IgD-negative memory B cell (primary cell): Measurements from ENCODE around the gene SERPINA3. TPM values are rescaled to one million over a fixed set of nuclear protein-coding genes. Genes with fewer than 3 reads are reported as not detected.
A peak's percentile ranks its signal among the peaks of the same experiment; 100 is the strongest.

Experiments
- H3K27ac Mint-ChIP-seq, 3 donors: one replicate each; pipeline ENCODE4 v1.8.0; 2020 to 2022; ENCODE audit warnings: mild to moderate bottlenecking in 3 of 3, mixed read lengths in 3 of 3, moderate library complexity in 1 of 3
- H3K27me3 Mint-ChIP-seq: one replicate; pipeline ENCODE4 v1.8.0; 2021; ENCODE audit warnings: mixed read lengths
- H3K36me3 Mint-ChIP-seq: one replicate; pipeline ENCODE4 v1.8.0; 2020; ENCODE audit warnings: mild to moderate bottlenecking, mixed read lengths
- H3K4me1 Mint-ChIP-seq, 3 donors: one replicate each; pipeline ENCODE4 v1.8.0; 2020 to 2022; ENCODE audit warnings: mixed read lengths in 3 of 3, mild to moderate bottlenecking in 1 of 3
- H3K4me3 Mint-ChIP-seq, 4 donors: one replicate each; pipeline ENCODE4 v1.8.0; 2020 to 2022; ENCODE audit warnings: mild to moderate bottlenecking in 4 of 4, mixed read lengths in 4 of 4, moderate library complexity in 3 of 4
- H3K9me3 Mint-ChIP-seq, 3 donors: one replicate each; pipeline ENCODE4 v1.8.0; 2020 to 2021; ENCODE audit warnings: mixed read lengths in 3 of 3, mild to moderate bottlenecking in 1 of 3
- polyA plus RNA-seq: library from polyadenylated mRNA; unstranded; fragments of 300-500 nt; fragmentation: Illumina TruSeq; gene quantifications from one replicate; pipeline ENCODE4 v1.2.3, GENCODE V29; 2021

SERPINA3 gene
- polyA plus RNA-seq, 1 donor from 2014 or later, result not detected

DNA sequence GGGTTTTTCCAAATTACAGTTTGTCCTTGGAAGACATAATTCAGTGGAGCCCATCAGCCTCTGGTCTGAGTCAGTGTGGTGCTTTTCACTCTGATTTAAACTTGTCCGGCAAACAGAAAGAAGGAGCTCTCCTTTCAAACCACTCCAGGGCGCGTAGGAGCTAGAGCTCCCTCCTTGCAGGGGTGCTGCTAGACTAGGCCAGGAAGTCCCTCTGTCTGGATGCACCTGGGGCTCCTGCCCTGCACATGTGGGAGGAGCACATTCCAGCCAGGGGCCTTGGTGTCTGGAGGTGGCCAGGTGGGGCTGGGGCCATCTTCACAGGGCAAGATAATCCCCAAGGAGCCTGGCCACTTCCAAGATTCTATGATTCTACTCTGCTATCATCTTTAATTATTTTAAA, 3.1 kb downstream of the SERPINA3 start:
- H3K36me3 Mint-ChIP-seq, result peaks cover 2% of the 10 kb centered on the region
- H3K4me1 Mint-ChIP-seq, result no peaks in the 10 kb centered on the region
- H3K27me3 Mint-ChIP-seq, result no peaks in the 10 kb centered on the region

DNA sequence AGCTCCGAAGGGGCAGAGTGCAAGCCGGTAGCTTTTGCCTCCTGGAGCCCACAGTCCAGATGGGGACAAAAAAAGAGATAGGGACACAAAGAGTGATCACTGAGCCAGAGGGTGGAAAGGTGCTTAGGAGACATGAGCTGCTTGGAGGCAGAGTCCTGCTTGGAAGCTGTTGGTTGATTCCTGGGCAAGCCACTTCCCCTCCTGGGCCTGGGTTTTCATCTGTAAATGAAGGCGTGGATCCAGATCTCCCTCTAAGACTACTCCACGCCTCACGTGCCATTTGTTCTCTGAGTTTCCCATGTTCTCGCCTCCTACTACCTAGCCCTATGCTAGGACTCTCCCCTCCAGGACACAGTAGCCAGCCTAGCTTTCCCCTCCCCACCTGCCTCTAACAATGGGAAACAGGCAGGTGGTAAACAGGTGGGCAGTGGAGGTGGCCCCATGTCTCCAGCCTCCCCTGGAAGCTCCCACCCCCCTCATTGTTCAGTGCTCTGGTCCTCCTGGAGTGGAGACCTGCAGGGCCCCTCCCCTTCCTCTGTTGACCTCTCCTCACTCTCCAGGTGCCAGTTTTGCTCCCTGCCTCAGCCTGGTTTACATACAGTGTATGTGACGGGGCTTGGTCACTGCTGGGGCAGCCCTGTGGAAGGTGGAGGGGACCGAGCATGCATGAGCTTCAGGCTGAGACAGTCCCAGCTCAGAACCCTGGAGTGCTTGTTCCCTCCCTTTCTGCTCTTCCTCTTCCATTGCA, 3.8 kb downstream of the SERPINA3 start:
- Mint-ChIP-seq H3K4me1 (no peaks in the 10 kb centered on the region), H3K27me3 (peaks cover 3% of the 10 kb centered on the region), H3K9me3 (peaks cover 4 to 32% (median 12%) of the 10 kb centered on the region in 3 donors)

More for the DNA sequence above, 3.1 kb downstream of the SERPINA3 start:
- Mint-ChIP-seq H3K9me3 (peaks cover 2 to 29% (median 13%) of the 10 kb centered on the region in 3 donors), H3K4me3 (no peak overlapping the region), H3K27ac (no peak overlapping the region)

DNA sequence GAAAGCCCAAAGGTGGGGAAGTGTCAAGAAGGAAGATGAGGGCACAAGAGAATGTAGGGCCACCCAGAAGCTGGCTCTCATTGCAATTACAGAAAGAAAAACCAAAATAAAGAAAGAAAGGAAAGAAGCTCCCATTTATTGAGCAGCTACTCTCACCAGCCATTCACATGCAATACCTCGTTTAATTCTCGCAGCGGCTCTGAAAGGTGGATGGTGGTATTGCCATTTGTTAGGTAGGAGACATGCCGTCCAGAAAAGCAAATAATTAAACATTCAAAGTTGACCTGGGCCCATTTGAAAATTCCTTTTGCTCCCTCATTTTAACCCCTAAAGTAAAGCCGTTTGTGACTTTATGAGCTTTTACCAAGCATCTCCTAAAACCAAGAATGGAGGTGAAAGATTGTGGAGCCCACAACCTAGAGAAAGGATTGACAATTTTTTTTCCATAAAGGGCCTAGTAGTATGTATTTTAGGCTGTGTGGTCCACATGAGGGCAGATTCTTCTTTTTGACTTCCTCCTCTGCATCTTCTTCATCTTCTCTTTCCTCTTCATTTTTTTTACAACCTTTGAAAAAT, 5.3 kb downstream of the SERPINA3 start:
- no peak overlapping the region for H3K4me3 Mint-ChIP-seq
- peaks cover 2% of the 10 kb centered on the region for H3K36me3 Mint-ChIP-seq
- no peaks in the 10 kb centered on the region for H3K4me1 Mint-ChIP-seq
- H3K27me3 Mint-ChIP-seq, result peaks cover 7% of the 10 kb centered on the region
- no peak overlapping the region for H3K27ac Mint-ChIP-seq
- H3K9me3 Mint-ChIP-seq, result peaks cover 4 to 32% (median 14%) of the 10 kb centered on the region in 3 donors

More for the DNA sequence above, 3.8 kb downstream of the SERPINA3 start:
- Mint-ChIP-seq H3K27ac (no peak overlapping the region), H3K36me3 (peaks cover 2% of the 10 kb centered on the region), H3K4me3 (no peak overlapping the region)

DNA sequence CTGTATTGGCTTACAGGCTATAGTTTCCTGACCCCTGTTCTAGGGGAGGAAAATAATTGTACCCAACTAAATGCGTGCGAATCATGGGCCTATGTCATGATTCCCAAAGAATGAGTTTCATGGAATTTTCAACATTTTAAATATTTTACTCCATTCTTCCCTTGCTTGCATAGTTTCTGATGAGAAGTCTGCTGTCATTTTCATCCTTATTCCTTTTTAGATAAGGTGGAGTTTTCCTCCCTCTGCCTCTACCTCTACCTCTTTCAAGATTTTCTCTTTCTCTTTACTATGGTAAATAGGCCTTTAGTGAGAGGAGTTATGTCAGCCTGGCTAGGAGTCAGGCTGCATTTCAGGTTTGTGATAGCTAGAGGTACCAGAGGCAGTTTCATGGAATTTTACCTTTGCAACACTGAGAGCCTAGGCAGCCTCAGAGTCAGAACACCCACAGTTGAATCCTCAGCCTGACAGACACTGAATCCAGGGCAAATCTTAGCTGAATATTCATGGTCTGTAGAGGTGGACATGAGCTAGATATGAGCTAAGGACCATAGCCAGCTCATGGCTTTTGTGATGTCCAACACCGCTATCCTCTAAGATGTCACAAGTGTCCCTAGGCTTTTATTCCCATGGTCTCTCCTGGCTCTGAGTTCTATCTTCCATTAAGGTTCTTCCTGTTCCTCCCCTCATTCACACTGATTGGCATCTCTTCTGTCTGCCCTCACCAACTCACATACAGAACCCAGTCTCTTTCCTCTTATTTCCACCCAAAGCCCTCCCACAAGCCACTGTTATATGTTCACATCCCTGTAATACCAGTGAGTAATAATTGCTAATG, 6.0 kb downstream of the SERPINA3 start:
- Mint-ChIP-seq H3K27me3 (peaks cover 9% of the 10 kb centered on the region), H3K27ac (no peak overlapping the region), H3K36me3 (peaks cover 2% of the 10 kb centered on the region), H3K4me1 (no peaks in the 10 kb centered on the region), H3K9me3 (peaks cover 4 to 32% (median 14%) of the 10 kb centered on the region in 3 donors), H3K4me3 (peak overlapping the region in 1 of 4 donors; percentile 10)

DNA sequence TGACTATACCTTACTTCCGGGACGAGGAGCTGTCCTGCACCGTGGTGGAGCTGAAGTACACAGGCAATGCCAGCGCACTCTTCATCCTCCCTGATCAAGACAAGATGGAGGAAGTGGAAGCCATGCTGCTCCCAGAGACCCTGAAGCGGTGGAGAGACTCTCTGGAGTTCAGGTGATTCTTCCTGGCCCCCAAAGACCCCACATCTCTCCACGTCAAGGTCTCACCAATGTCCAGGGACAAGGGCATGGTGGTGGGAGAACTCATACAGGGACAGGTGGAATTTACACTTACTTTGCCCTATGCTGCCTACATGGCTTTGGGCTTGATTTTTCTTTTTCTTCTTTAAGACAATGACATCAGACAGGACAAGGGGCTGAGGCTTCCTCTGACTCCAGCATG, 7.1 kb downstream of the SERPINA3 start:
- Mint-ChIP-seq H3K4me1 (no peaks in the 10 kb centered on the region), H3K27ac (no peak overlapping the region)

DNA sequence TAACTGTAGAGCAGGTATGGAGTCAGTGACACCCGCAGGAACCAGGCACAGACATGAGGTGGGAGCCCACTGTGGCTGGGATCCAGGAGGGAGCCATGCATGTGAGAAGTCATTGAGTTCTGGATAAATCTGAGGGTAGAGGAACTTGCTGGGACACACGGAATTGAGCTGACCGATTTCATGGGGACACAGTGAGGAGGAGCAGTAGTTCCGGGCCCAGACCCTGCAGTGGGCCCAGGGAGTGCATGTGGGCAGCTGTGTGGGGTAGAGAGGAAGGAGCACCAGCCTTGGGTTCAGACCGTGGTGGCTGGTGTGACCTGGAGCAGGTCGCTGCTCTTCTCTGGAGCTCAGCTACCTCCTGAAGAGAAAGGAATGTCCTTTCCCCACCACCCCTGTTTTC, 8.4 kb downstream of the SERPINA3 start:
- Mint-ChIP-seq H3K4me1 (no peaks in the 10 kb centered on the region), H3K27ac (no peak overlapping the region), H3K4me3 (no peak overlapping the region), H3K9me3 (peaks cover 4 to 32% (median 14%) of the 10 kb centered on the region in 3 donors), H3K27me3 (peaks cover 9% of the 10 kb centered on the region), H3K36me3 (peaks cover 2% of the 10 kb centered on the region)

More for the DNA sequence above, 7.1 kb downstream of the SERPINA3 start:
- Mint-ChIP-seq H3K9me3 (peaks cover 4 to 32% (median 14%) of the 10 kb centered on the region in 3 donors), H3K27me3 (peaks cover 9% of the 10 kb centered on the region), H3K36me3 (peaks cover 2% of the 10 kb centered on the region), H3K4me3 (no peak overlapping the region)

DNA sequence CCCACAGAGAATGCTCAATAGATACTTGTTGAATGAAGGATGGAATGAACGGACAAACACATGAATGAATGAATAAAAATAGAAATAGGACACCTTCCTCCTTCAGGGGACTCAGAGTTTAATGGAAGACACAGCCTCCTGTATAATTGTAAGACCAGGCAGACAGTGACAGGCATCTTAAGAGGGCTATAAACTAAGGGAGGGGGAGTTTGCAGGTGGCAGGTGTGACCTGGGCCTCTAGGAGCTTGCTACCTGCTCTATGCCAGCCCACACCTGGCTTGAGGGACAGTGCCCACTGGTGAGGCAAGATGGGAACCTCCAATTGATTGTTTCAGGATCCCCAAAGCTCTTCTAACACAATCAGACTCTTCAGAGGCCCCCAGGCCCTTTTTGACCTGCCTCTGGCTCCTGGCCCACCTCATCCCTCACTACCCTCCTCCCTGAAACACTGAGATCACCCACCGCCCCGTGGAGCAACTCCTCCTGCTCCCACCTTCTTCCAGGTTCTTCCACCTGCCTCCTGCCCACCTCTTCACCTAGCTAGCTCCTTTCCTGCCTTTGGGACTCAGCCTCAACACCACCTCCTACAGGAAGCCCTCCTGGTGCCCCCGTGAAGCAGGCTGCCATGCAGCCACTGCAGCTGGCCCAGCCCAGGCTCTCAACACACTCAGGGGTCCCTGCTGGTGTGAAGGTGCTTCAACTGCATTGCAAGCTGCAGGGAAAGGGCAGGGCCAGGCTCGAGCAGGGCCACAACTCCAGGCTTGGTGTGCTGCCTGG, 9.4 kb downstream of the SERPINA3 start:
- Mint-ChIP-seq H3K27me3 (peaks cover 9% of the 10 kb centered on the region), H3K4me1 (no peaks in the 10 kb centered on the region), H3K9me3 (peaks cover 4 to 32% (median 12%) of the 10 kb centered on the region in 3 donors), H3K36me3 (peaks cover 2% of the 10 kb centered on the region), H3K4me3 (no peak overlapping the region), H3K27ac (peak overlapping the region in 1 of 3 donors; percentile 92)

DNA sequence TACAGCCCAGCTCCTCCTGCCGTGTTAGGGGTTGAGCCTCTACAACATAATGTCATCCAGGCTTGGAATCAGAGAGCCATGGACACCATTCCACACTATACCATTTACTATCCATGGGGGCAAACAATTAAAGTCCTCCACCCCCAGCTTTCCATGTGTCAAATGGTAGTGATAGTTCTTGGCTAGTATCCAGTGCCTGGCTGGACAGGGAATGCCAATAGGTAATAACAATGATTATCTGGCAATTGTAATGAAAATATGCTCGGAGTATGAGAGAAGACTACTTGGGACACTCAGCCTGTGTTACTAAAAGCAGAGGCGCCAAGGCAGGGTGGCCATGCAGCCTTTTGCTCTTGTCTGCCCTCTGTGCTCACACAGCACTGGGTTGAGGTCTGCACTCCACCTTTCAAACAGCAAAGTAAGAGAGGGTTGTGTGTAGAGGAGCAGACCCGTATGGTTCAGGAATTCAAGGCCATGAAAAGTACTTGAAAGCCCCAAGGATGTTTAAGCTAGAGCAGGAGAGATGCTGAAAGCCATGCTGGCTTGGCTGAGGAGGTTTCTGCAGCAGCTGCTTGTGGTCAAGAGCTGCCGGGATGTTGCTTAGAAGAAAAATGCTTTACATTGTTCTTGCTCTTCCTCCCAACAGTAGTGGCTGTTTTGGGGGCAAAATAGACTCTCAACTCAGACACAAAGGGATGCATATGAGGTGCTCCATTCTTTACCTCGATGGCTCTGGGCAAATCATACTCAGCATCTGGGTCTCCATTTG, 10.6 kb downstream of the SERPINA3 start:
- Mint-ChIP-seq H3K4me3 (no peak overlapping the region), H3K27me3 (peaks cover 9% of the 10 kb centered on the region), H3K27ac (no peak overlapping the region), H3K36me3 (peaks cover 2% of the 10 kb centered on the region), H3K9me3 (peaks cover 4 to 24% (median 6%) of the 10 kb centered on the region in 3 donors), H3K4me1 (no peaks in the 10 kb centered on the region)

DNA sequence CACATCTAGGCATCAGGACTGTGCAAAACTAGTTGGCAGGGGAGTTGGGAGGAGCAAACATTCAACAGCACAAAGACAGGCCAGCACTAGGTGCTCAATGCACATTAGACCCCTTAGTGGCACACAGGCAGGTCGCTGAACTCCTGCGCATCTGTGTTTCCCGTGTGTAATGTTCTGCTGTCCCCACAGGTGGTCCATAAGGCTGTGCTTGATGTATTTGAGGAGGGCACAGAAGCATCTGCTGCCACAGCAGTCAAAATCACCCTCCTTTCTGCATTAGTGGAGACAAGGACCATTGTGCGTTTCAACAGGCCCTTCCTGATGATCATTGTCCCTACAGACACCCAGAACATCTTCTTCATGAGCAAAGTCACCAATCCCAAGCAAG, 11.2 kb downstream of the SERPINA3 start:
- no peak overlapping the region for H3K27ac Mint-ChIP-seq
- H3K4me1 Mint-ChIP-seq, result no peaks in the 10 kb centered on the region
- no peak overlapping the region for H3K4me3 Mint-ChIP-seq
- H3K36me3 Mint-ChIP-seq, result peaks cover 2% of the 10 kb centered on the region
- H3K9me3 Mint-ChIP-seq, result peaks cover 4 to 19% (median 6%) of the 10 kb centered on the region in 3 donors
- peaks cover 9% of the 10 kb centered on the region for H3K27me3 Mint-ChIP-seq

DNA sequence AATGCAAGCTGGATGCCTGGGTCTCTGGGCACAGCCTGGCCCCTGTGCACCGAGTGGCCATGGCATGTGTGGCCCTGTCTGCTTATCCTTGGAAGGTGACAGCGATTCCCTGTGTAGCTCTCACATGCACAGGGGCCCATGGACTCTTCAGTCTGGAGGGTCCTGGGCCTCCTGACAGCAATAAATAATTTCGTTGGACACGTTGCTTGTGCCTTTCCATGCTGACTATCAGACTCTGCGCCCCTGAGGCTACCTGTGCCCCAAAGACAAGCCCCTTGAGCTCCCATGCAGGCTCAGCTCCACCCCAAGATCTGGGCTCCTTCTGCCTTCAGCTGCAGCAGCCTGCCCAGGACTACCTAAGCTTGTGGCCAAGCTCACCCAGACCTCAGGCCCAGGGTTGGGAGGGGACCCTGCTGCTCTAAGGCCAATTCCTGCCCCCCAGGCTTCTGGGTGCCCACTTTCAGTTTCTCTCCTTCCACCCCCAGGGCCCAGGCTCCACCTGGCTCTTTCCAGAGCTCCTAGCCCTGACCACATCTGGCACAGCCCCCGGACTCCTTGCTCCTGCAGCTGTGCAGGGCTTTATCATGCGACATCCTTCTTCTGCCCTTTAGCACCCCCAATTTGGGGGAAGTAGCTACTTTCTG, 11.8 kb downstream of the SERPINA3 start:
- peaks cover 9% of the 10 kb centered on the region for H3K27me3 Mint-ChIP-seq
- no peak overlapping the region for H3K27ac Mint-ChIP-seq
- H3K4me3 Mint-ChIP-seq, result no peak overlapping the region
- no peaks in the 10 kb centered on the region for H3K36me3 Mint-ChIP-seq
- no peaks in the 10 kb centered on the region for H3K4me1 Mint-ChIP-seq
- peaks cover 1 to 14% (median 2%) of the 10 kb centered on the region in 3 donors for H3K9me3 Mint-ChIP-seq

DNA sequence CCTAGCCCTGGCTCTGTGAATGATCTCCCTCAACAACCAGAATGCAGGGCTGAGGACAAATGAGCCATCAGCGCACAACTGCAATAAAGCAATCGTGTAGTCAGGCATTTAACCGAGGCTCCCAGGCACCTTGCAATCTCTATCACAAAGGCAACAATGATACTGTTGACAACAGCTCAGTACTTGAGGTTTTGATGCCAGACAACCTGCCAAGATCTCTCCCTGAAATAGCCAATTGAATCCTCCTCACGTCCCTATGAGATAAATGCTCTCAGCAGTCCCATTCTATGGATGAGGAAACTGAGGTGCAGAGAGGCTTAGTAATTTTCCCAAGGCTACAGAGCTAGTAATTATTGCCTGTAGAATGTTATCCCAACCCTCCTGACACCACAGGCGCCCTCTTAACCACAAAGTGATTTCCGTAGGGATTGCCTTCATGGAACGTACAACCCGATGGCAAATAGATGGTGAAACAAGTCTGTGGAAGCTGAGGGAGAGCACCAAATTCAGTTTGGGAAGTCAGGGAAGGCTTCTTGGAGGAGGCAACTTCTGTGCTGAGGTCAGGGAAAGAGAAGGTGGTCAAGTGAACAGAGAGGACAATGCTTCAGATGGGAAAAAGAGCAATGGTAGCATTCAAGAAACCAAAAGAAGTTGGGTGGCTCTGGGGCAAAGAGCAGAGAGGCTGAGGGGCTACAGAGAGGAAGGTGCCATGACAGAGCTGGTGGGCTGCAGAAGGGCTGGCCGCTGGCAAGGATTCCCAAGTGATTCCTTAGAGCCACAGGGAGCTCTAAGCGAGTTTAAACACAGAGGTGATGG, 12.6 kb downstream of the SERPINA3 start:
- no peaks in the 10 kb centered on the region for H3K4me1 Mint-ChIP-seq
- peaks cover 9% of the 10 kb centered on the region for H3K27me3 Mint-ChIP-seq
- H3K9me3 Mint-ChIP-seq, result peaks cover 1 to 8% (median 2%) of the 10 kb centered on the region in 3 donors
- H3K27ac Mint-ChIP-seq, result no peak overlapping the region
- H3K4me3 Mint-ChIP-seq, result no peak overlapping the region
- H3K36me3 Mint-ChIP-seq, result no peaks in the 10 kb centered on the region

DNA sequence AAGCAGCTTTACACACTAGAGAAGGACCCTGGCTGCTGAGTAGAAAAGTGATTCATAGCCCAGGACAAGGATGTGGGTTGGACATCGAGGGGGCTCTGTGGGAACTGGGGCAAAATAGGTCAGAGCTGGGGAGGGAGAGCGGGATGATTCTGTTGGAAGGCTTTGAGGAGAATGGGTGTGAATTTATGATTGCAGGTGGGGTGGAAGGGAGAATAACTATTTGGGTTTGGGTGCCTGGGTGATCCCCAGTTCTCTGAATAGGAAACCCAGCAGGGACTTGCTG, 13.1 kb downstream of the SERPINA3 start:
- no peaks in the 10 kb centered on the region for H3K36me3 Mint-ChIP-seq
- no peak overlapping the region for H3K27ac Mint-ChIP-seq
- no peak overlapping the region for H3K4me3 Mint-ChIP-seq
- H3K27me3 Mint-ChIP-seq, result peaks cover 9% of the 10 kb centered on the region
- peaks cover 2 to 6% (median 3%) of the 10 kb centered on the region in 3 donors for H3K9me3 Mint-ChIP-seq
- no peaks in the 10 kb centered on the region for H3K4me1 Mint-ChIP-seq

DNA sequence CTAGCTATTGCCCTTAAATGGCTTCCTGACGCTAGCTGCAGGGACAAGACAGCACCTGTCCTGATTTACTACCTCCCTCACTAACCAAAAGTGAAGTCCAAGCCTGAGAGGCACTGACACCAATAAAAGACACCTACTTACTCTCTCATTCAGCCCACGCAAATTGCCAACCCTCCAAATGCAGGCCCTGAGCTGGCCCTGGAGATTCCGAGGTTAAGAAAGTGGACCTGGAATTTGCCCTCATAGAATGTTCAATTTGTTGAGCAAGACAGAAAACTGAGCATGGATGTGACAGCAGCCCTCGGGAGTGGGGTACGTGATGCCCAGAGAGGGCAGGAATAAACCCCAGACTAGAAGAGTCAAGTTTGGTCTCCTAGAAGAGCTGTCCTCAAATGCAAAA, 16.4 kb downstream of the SERPINA3 start:
- no peaks in the 10 kb centered on the region for H3K27me3 Mint-ChIP-seq
- no peak overlapping the region for H3K4me3 Mint-ChIP-seq
- peaks cover 0 to 4% (median 0%) of the 10 kb centered on the region in 3 donors for H3K9me3 Mint-ChIP-seq
- H3K4me1 Mint-ChIP-seq, result no peaks in the 10 kb centered on the region
- no peaks in the 10 kb centered on the region for H3K36me3 Mint-ChIP-seq
- H3K27ac Mint-ChIP-seq, result no peak overlapping the region
